H1 (cell line): ENCODE measurements around the gene FHIT. TPM values are rescaled to one million over a fixed set of nuclear protein-coding genes. Genes with fewer than 3 reads are reported as not detected.

Source experiments
- CTCF ChIA-PET: fragments of 300-600 bp; sonication (Branson Sonifier 250); formaldehyde crosslinking; loops from one replicate; lab custom pipeline; 2021; ENCODE audit not compliant: partially characterized antibody; lab: Charles Lee
- POLR2A ChIA-PET: fragments of 300-600 bp; sonication (Branson Sonifier 250); formaldehyde crosslinking; loops from one replicate; lab custom pipeline; 2021; ENCODE audit warnings: inconsistent platforms; ENCODE audit not compliant: partially characterized antibody; lab: Charles Lee
- DNase-seq, 2 experiments: peaks; one replicate each; pipeline versions ENCODE4 v3.0.0 to v3.0.0-alpha.2; 2010 to 2022; ENCODE audit warnings: low spot score in 2 of 2, low read depth in 1 of 2, mixed read lengths in 1 of 2
- FAIRE-seq: peaks from 2 replicates; lab custom pipeline; 2011; peaks lifted over from hg19 to GRCh38; lab: Jason Lieb, UNC
- H2AFZ ChIP-seq: 2 replicates; pipeline ENCODE4 v1.8.1; 2012; ENCODE audit warnings: low read length, inconsistent platforms
- H2AK5ac ChIP-seq: 2 replicates; pipeline ENCODE4 v1.6.1; 2013; ENCODE audit warnings: low read depth, low read length
- H2BK120ac ChIP-seq: replicated peaks from 2 replicates; pipeline ENCODE3; 2013; ENCODE audit warnings: low read depth, low read length, inconsistent platforms
- H2BK12ac ChIP-seq: 2 replicates; pipeline ENCODE4 v1.6.1; 2013; ENCODE audit warnings: low read depth, low read length
- H2BK15ac ChIP-seq: 2 replicates; pipeline ENCODE4 v1.6.1; 2013; ENCODE audit warnings: low read length
- H2BK20ac ChIP-seq: 2 replicates; pipeline ENCODE4 v1.6.1; 2013; ENCODE audit warnings: low read length
- H2BK5ac ChIP-seq: 2 replicates; pipeline ENCODE4 v1.6.1; 2013; ENCODE audit warnings: low read depth, low read length
- H3K14ac ChIP-seq: 2 replicates; pipeline ENCODE4 v1.6.1; 2013; ENCODE audit warnings: inconsistent platforms; ENCODE audit not compliant: insufficient read length
- H3K18ac ChIP-seq: 2 replicates; pipeline ENCODE4 v1.6.1; 2013; ENCODE audit warnings: low read length; ENCODE audit errors: extremely low read depth
- H3K23ac ChIP-seq: 2 replicates; pipeline ENCODE4 v1.6.1; 2013; ENCODE audit warnings: inconsistent platforms; ENCODE audit not compliant: insufficient read length
- H3K23me2 ChIP-seq: 2 replicates; pipeline ENCODE4 v1.6.1; 2013; ENCODE audit warnings: low read depth, low read length
- H3K27ac ChIP-seq: 2 replicates; pipeline ENCODE4 v1.6.1; 2011; ENCODE audit warnings: low read depth, low read length, inconsistent platforms
- H3K27me3 ChIP-seq, 4 experiments: replicated peaks in 1 of 4; 1 replicate in 1 of 4; 2 replicates in 3 of 4; pipeline versions ENCODE4 v1.6.1 to v1.8.1; 2011 to 2013; ENCODE audit warnings: low read length in 3 of 4, mild to moderate bottlenecking in 3 of 4, inconsistent platforms in 2 of 4, mixed read lengths in 2 of 4, moderate library complexity in 1 of 4; ENCODE audit not compliant: control insufficient read depth in 3 of 4, insufficient read depth in 3 of 4; ENCODE audit errors: extremely low read depth in 1 of 4
- H3K36me3 ChIP-seq, 4 experiments: 2 replicates each; pipeline versions ENCODE4 v1.6.1 to v1.8.1; 2011 to 2013; ENCODE audit warnings: mild to moderate bottlenecking in 4 of 4, low read length in 3 of 4, moderate library complexity in 2 of 4, control low read depth in 1 of 4, inconsistent platforms in 1 of 4; ENCODE audit not compliant: insufficient read depth in 4 of 4, control insufficient read depth in 2 of 4
- H3K4ac ChIP-seq: replicated peaks from 2 replicates; pipeline ENCODE3; 2013; ENCODE audit warnings: low read length, low read depth, mixed read lengths, inconsistent platforms; ENCODE audit not compliant: insufficient read length
- H3K4me1 ChIP-seq, 4 experiments: replicated peaks in 1 of 4; 1 replicate in 1 of 4; 2 replicates in 3 of 4; pipeline versions ENCODE4 v1.6.1 to v1.8.1; 2011 to 2013; ENCODE audit warnings: low read length in 3 of 4, inconsistent platforms in 2 of 4, mixed read lengths in 1 of 4; ENCODE audit not compliant: insufficient read depth in 4 of 4, control insufficient read depth in 3 of 4
- H3K4me2 ChIP-seq, 2 experiments: 2 replicates each; pipeline versions ENCODE4 v1.6.1 to v1.8.1; 2011 to 2013; ENCODE audit warnings: low read depth in 2 of 2, low read length in 2 of 2, control low read depth in 1 of 2, inconsistent platforms in 1 of 2, mild to moderate bottlenecking in 1 of 2; ENCODE audit not compliant: insufficient read depth in 1 of 2
- H3K4me3 ChIP-seq, 4 experiments: fragments of 200-600, 300-600 bp in 1 of 4; sonication (generic), shearing (Covaris generic), sonication (Bioruptor Twin) in 1 of 4; 2 replicates each; pipeline versions ENCODE4 v1.5.1 to v1.8.1; 2011 to 2016; ENCODE audit warnings: low read length in 4 of 4, low read depth in 3 of 4, control low read depth in 2 of 4, inconsistent platforms in 2 of 4, mild to moderate bottlenecking in 2 of 4, mixed read lengths in 1 of 4, moderate library complexity in 1 of 4; ENCODE audit not compliant: insufficient read depth in 2 of 4; ENCODE audit errors: extremely low read depth in 1 of 4
- H3K56ac ChIP-seq: replicated peaks from 2 replicates; pipeline ENCODE3; 2013; ENCODE audit warnings: low read depth, mild to moderate bottlenecking, mixed read lengths, low read length, inconsistent platforms; ENCODE audit not compliant: insufficient read length
- H3K79me1 ChIP-seq: 2 replicates; pipeline ENCODE4 v1.6.1; 2013; ENCODE audit warnings: low read depth, low read length, control low read depth
- H3K79me2 ChIP-seq, 2 experiments: 2 replicates each; pipeline versions ENCODE4 v1.6.1 to v1.8.1; 2012 to 2013; ENCODE audit warnings: low read length in 2 of 2, mild to moderate bottlenecking in 2 of 2, inconsistent platforms in 1 of 2; ENCODE audit not compliant: insufficient read depth in 2 of 2, control insufficient read depth in 1 of 2
- H3K9ac ChIP-seq, 4 experiments: replicated peaks in 1 of 4; 1 replicate in 1 of 4; 2 replicates in 3 of 4; pipeline versions ENCODE4 v1.6.1 to v1.8.1; 2011 to 2013; ENCODE audit warnings: low read depth in 3 of 4, low read length in 3 of 4, control low read depth in 2 of 4, mild to moderate bottlenecking in 2 of 4, moderate library complexity in 2 of 4, inconsistent platforms in 1 of 4; ENCODE audit errors: extremely low read depth in 1 of 4
- H3K9me3 ChIP-seq, 2 experiments: 2 replicates each; pipeline versions ENCODE4 v1.6.1 to v1.8.1; 2012 to 2013; ENCODE audit warnings: mild to moderate bottlenecking in 2 of 2, moderate library complexity in 2 of 2, control low read depth in 1 of 2, inconsistent platforms in 1 of 2, low read depth in 1 of 2, low read length in 1 of 2, mixed read lengths in 1 of 2; ENCODE audit not compliant: insufficient read depth in 2 of 2
- H4K20me1 ChIP-seq, 2 experiments: replicated peaks in 1 of 2; 2 replicates each; pipeline versions ENCODE3 to v1.8.1; 2011 to 2013; ENCODE audit warnings: inconsistent platforms in 2 of 2, low read length in 2 of 2, mild to moderate bottlenecking in 1 of 2; ENCODE audit not compliant: insufficient read depth in 2 of 2, control insufficient read depth in 1 of 2
- H4K5ac ChIP-seq: 2 replicates; pipeline ENCODE4 v1.6.1; 2013; ENCODE audit warnings: low read length, low read depth, mixed read lengths, inconsistent platforms; ENCODE audit not compliant: insufficient read length
- H4K8ac ChIP-seq: 2 replicates; pipeline ENCODE4 v1.8.0; 2013; ENCODE audit warnings: mild to moderate bottlenecking, moderate library complexity, low read length, inconsistent platforms; ENCODE audit not compliant: insufficient read depth; ENCODE audit errors: extremely low read depth
- H4K91ac ChIP-seq: replicated peaks from 2 replicates; pipeline ENCODE3; 2013; ENCODE audit warnings: low read length, mixed read lengths, inconsistent platforms; ENCODE audit not compliant: insufficient read length
- ASH2L ChIP-seq: fragments of 200-600, 300-600 bp; sonication (generic); IDR thresholded peaks from one replicate; pipeline ENCODE4 v1.7.1; 2017; ENCODE audit warnings: low read length
- CHD2 ChIP-seq: IDR thresholded peaks from 2 replicates; pipeline ENCODE4 v1.6.1; 2012; ENCODE audit warnings: low read length, improper control_type of control experiment
- CTBP2 ChIP-seq: IDR thresholded peaks from 2 replicates; pipeline ENCODE4 v1.7.0; 2011; ENCODE audit warnings: borderline replicate concordance, mild to moderate bottlenecking, moderate library complexity, mixed read lengths, low read length; ENCODE audit not compliant: insufficient read depth, insufficient read length
- EP300 ChIP-seq, 2 experiments: IDR thresholded peaks; 1 replicate in 1 of 2; 2 replicates in 1 of 2; pipeline ENCODE4 v1.6.1; 2011 to 2012; ENCODE audit warnings: low read depth in 2 of 2, low read length in 2 of 2, mild to moderate bottlenecking in 2 of 2, borderline replicate concordance in 1 of 2, inconsistent platforms in 1 of 2, moderate library complexity in 1 of 2
- FOSL1 ChIP-seq: IDR thresholded peaks from 2 replicates; pipeline ENCODE4 v1.6.1; 2011; ENCODE audit warnings: mild to moderate bottlenecking, low read depth, low read length, moderate library complexity; ENCODE audit not compliant: insufficient read depth
- JUND ChIP-seq: IDR thresholded peaks from 2 replicates; pipeline ENCODE4 v1.6.1; 2011; ENCODE audit warnings: mild to moderate bottlenecking, improper control_type of control experiment, low read length
- PHF8 ChIP-seq: fragments of 200-600 bp; sonication (generic); conservative IDR thresholded peaks from 2 replicates; pipeline ENCODE4 v1.7.1; 2012; ENCODE audit warnings: low read depth, mild to moderate bottlenecking, inconsistent platforms, low read length, moderate library complexity
- RAD21 ChIP-seq, 2 experiments: IDR thresholded peaks in 1 of 2; conservative IDR thresholded peaks in 1 of 2; 2 replicates each; pipeline ENCODE4 v1.6.1; 2011; ENCODE audit warnings: low read depth in 2 of 2, low read length in 2 of 2, improper control_type of control experiment in 1 of 2, inconsistent platforms in 1 of 2, mild to moderate bottlenecking in 1 of 2, moderate library complexity in 1 of 2
- RFX5 ChIP-seq: IDR thresholded peaks from 2 replicates; pipeline ENCODE4 v1.6.1; 2011; ENCODE audit warnings: low read depth, low read length, improper control_type of control experiment, borderline replicate concordance
- SAP30 ChIP-seq: fragments of 300-600 bp; sonication (generic); IDR thresholded peaks from 2 replicates; pipeline ENCODE4 v1.7.1; 2012; ENCODE audit warnings: low read length, moderate library complexity, mild to moderate bottlenecking, inconsistent platforms; ENCODE audit not compliant: insufficient read depth, insufficient replicate concordance
- SIX5 ChIP-seq: IDR thresholded peaks from 2 replicates; pipeline ENCODE4 v1.6.1; 2011; ENCODE audit warnings: mild to moderate bottlenecking, low read depth, low read length
- SRF ChIP-seq: IDR thresholded peaks from 2 replicates; pipeline ENCODE4 v1.6.1; 2011; ENCODE audit warnings: mild to moderate bottlenecking, low read depth, low read length, moderate library complexity
- SUZ12 ChIP-seq: fragments of 200-600 bp; sonication (generic); IDR thresholded peaks from 2 replicates; pipeline ENCODE4 v1.6.1; 2012; ENCODE audit warnings: mild to moderate bottlenecking, inconsistent platforms, low read length, moderate library complexity, mixed read lengths
- TBP ChIP-seq: IDR thresholded peaks from 2 replicates; pipeline ENCODE4 v1.6.1; 2011; ENCODE audit warnings: low read depth, low read length, improper control_type of control experiment
- WGBS, 2 experiments: shearing (Covaris generic) in 1 of 2; methylation state at CpG; one replicate each; pipeline versions ENCODE4 v1.1.6 to v1.1.7; 2013 to 2015; ENCODE audit warnings: low lambda C conversion rate in 2 of 2, mixed read lengths in 2 of 2, inconsistent platforms in 1 of 2, low coverage in 1 of 2, missing lambda C conversion rate in 1 of 2; ENCODE audit not compliant: insufficient replicate concordance in 2 of 2, insufficient coverage in 1 of 2, insufficient read length in 1 of 2; ENCODE audit errors: extremely low coverage in 1 of 2, missing lambda C conversion rate in 1 of 2; 5-methylcytosine and 5-hydroxymethylcytosine counted together
- polyA plus RNA-seq, 7 experiments: library from polyadenylated mRNA; depleted of rRNA in 3 of 7; stranded (reverse) in 5 of 7; unstranded in 2 of 7; fragments of >200 nt in 5 of 7; fragments of 200-250 nt in 2 of 7; gene quantifications; 1 replicate in 5 of 7; 2 replicates in 1 of 7; 4 replicates in 1 of 7; pipeline versions ENCODE4 v1.2.1 to v1.2.3, GENCODE V29; 2011 to 2013; ENCODE audit warnings: missing spikeins in 2 of 7, mixed read lengths in 2 of 7
- total RNA-seq: library from RNA; stranded (reverse); fragmentation: NEBNext Ultra II Directional; extraction: Animal tissue kit (Norgen Biotek cat#: 25700); gene quantifications from 2 replicates; pipeline ENCODE4 v1.2.1, GENCODE V29; 2021

Gene FHIT
- total and polyA plus RNA-seq, 2 of the 8 experiments (the other 6 are each of a cell fraction or from before 2014, with no cell fraction given), result 1.2 to 3.2 TPM

DNA sequence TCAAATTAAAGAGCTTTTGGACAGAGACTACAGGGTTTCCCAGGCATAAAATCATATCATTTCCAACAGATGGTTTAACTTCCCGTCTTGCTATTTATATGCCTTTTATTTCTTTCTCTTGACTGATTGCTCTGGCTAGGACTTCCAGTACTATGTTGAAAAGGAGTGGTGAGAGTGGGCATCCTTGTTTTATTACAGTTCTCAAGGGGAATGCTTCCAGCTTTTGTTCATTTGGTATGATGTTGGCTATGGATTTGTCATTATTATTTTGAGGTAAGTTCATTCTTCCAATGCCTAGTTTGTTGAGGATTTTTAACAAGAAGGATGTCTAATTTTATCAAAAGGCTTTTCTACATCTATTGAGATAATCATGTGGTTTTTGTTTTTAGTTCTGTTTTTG, 1304.9 kb downstream of the FHIT start:
- H3K27ac ChIP-seq, result no peak overlapping the region
- TF ChIP-seq CHD2, result no peak
- no peak for TF ChIP-seq SRF
- no peak for TF ChIP-seq FOSL1
- TF ChIP-seq RFX5, result no peak
- no peak for TF ChIP-seq SAP30
- TF ChIP-seq SIX5, result no peak
- TF ChIP-seq JUND, result no peak
- TF ChIP-seq CTBP2, result no peak
- TF ChIP-seq TBP, result no peak
- no peak for TF ChIP-seq SUZ12
- TF ChIP-seq ASH2L, result no peak
- no peak for TF ChIP-seq PHF8
- no peak for TF ChIP-seq RAD21 (IDR thresholded peaks at IDR 0.05 in 1 of 2, conservative IDR thresholded peaks at IDR 0.05 in 1 of 2; ENCODE audit: low read depth in 2 of 2, low read length in 2 of 2)
- no peak for TF ChIP-seq EP300 (IDR thresholded peaks at IDR 0.05; ENCODE audit: borderline replicate concordance in 1 of 2, low read depth in 2 of 2, low read length in 2 of 2)

More for the DNA sequence above, 1304.9 kb downstream of the FHIT start:
- no peaks in the 10 kb centered on the region for H3K36me3 ChIP-seq
- no peak overlapping the region for H2BK120ac ChIP-seq
- H3K9me3 ChIP-seq, result 0 out of 4 replicates have a peak, but pooled peaks cover 0 to 2% of the 10 kb centered on the region in 2 experiments
- CTCF ChIA-PET, result interaction anchor here (1.0 to 1.5 kb wide), 2 partner anchors 12 to 21 kb away, joined by 3 read pairs; no protein-coding TSS in a partner anchor
- no peak overlapping the region for H2BK12ac ChIP-seq
- H3K9ac ChIP-seq, result no peak overlapping the region
- no peak for FAIRE-seq
- H3K27me3 ChIP-seq, result no peaks in the 10 kb centered on the region
- no peak overlapping the region for H2AFZ ChIP-seq
- no peak overlapping the region for H2BK5ac ChIP-seq
- H3K4me2 ChIP-seq, result no peak overlapping the region
- H3K4me1 ChIP-seq, result no peaks in the 10 kb centered on the region
- H3K23ac ChIP-seq, result no peak overlapping the region
- H3K4me3 ChIP-seq, result no peak overlapping the region
- no peak overlapping the region for H2BK15ac ChIP-seq
- no peaks in the 10 kb centered on the region for H3K79me1 ChIP-seq
- no peak overlapping the region for H3K4ac ChIP-seq
- H2AK5ac ChIP-seq, result no peak overlapping the region
- H4K5ac ChIP-seq, result no peak overlapping the region
- WGBS, 2 experiments, result 82% methylated on average over 1 of the region's 1 CpG; no CpG with 5 or more reads in 1 of the 2 experiments
- H4K20me1 ChIP-seq, result no peaks in the 10 kb centered on the region
- H3K23me2 ChIP-seq, result no peaks in the 10 kb centered on the region
- H3K18ac ChIP-seq, result no peak overlapping the region
- H4K91ac ChIP-seq, result no peak overlapping the region
- H3K56ac ChIP-seq, result no peak overlapping the region
- no peak overlapping the region for H4K8ac ChIP-seq
- DNase-seq, result no peak
- no peak overlapping the region for H2BK20ac ChIP-seq
- POLR2A ChIA-PET, result no interaction called here
- no peak overlapping the region for H3K14ac ChIP-seq
- no peaks in the 10 kb centered on the region for H3K79me2 ChIP-seq
